GM12891 (cell line): ENCODE data around the gene SSX7. TPM values are rescaled to one million over a fixed set of nuclear protein-coding genes. Genes with fewer than 3 reads are reported as not detected.
"Not testable (repeated sequence)": the region's sequence is repeated elsewhere in the genome, so short reads cannot be mapped to it uniquely, and the experiment has no call there.

Experiments used
- DNase-seq: peaks from one replicate; pipeline ENCODE4 v3.0.0; 2011; ENCODE audit warnings: low spot score; ENCODE audit not compliant: insufficient read length
- FAIRE-seq: peaks from 2 replicates; lab custom pipeline; 2011; peaks lifted over from hg19 to GRCh38; lab: Jason Lieb, UNC
- PAX5 ChIP-seq: IDR thresholded peaks from 2 replicates; pipeline ENCODE4 v1.6.1; 2011; ENCODE audit warnings: low read length, moderate library complexity, mild to moderate bottlenecking; ENCODE audit not compliant: insufficient read depth, severe bottlenecking
- POLR2A ChIP-seq: IDR thresholded peaks from 2 replicates; pipeline ENCODE4 v1.6.1; 2011; ENCODE audit warnings: low read depth, low read length, control low read depth
- POLR2AphosphoS5 ChIP-seq: IDR thresholded peaks from 2 replicates; pipeline ENCODE4 v1.6.1; 2011; ENCODE audit warnings: low read depth, low read length, control low read depth
- POU2F2 ChIP-seq: IDR thresholded peaks from 2 replicates; pipeline ENCODE4 v1.6.1; 2011; ENCODE audit warnings: low read depth, mild to moderate bottlenecking, control low read depth, low read length, moderate library complexity
- SPI1 ChIP-seq: IDR thresholded peaks from 2 replicates; pipeline ENCODE4 v1.6.1; 2011; ENCODE audit warnings: low read depth, low read length, control low read depth
- TAF1 ChIP-seq: IDR thresholded peaks from 2 replicates; pipeline ENCODE4 v1.6.1; 2011; ENCODE audit warnings: low read depth, low read length, control low read depth
- polyA plus RNA-seq: library from polyadenylated mRNA; unstranded; fragments of >200 nt; gene quantifications from one replicate; pipeline ENCODE4 v1.2.1, GENCODE V29; 2012; ENCODE audit warnings: low read depth, missing spikeins, inconsistent platforms; ENCODE audit not compliant: missing spikeins

The SSX7 gene
- polyA plus RNA-seq, result not detected

GRCh38 chrX:52654800-52655199 is at the start of gene SSX7:
Gene SSX7, minus strand, starts transcription at chrX:52654900. Its CDS starts 1,428 bp downstream, at chrX:52653472.
- not testable (repeated sequence) for DNase-seq, FAIRE-seq

DNA sequence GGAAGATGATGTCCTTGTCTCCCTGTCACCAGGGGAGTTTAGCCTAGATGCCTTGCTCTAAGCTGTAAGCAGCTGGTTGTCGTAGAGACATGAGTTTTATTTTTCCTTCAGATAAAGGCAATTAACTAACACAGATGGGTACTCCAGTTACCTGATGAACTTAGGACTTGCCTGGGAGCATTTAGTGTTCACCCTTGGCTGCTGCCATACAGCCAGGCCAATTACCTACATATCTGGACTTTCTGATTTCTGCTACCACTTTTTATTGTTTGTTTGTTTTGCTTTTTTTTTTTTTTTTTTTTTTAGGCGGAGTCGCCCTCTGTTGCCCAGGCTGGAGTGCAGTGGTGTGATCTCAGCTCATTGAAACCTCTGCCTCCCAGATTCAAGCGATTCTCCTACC is 37.3 kb upstream of the SSX7 start:
- DNase-seq, FAIRE-seq: not testable (repeated sequence)

DNA sequence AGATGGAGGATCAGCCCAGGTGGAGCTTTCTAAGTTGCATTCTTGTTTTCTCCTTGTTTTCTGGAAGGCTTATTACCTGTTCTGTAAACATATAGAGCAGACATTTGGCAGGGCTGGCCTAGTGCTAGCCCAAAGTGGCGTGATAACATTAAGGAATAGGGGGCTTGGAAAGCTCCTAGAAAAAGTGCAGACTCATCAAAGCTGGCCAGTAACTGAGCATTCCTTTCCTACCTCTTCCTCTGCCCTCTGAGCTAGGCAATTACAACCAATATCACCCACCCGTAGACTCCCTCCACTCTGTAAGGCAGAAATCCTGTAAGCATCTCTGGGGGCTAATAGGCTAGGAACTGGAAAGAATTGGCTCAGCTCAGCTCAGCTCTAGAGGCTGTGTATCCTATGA is 7.5 kb upstream of the SSX7 start:
- not testable (repeated sequence) for DNase-seq, FAIRE-seq

GRCh38 chrX:52655475-52655874 is 775 bp upstream of the SSX7 start:
- not testable (repeated sequence) for FAIRE-seq, DNase-seq

DNA sequence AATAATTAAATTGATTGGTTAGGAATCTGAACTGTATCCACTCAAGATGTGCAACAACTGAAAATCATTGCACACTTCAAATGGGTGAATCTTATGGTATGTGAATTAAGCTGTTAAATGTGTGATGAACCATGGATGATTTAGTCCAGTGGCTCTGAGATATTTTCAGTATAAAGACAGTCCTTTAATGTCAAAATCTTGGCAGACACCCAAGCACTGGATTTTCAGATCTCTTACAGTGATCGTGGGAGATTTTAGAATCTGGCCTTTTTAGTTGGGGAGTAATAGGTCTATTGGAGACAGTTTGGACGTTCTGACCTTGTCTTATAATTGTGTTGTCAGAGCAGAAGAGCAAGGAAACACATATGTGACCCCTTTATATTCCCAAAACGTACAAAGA is 4.0 kb downstream of the SSX7 start:
- FAIRE-seq, DNase-seq: not testable (repeated sequence)

GRCh38 chrX:52648956-52649355 is 5.7 kb downstream of the SSX7 start:
- not testable (repeated sequence) for FAIRE-seq, DNase-seq

GRCh38 chrX:52628483-52628882 is 26.2 kb downstream of the SSX7 start:
- FAIRE-seq, DNase-seq: not testable (repeated sequence)

- FAIRE-seq, result not testable (repeated sequence)
Observed at GRCh38 chrX:52620661-52621060, 34.0 kb downstream of the SSX7 start.

GRCh38 chrX:52608961-52609360 is 45.7 kb downstream of the SSX7 start:
- FAIRE-seq (no peak), DNase-seq (no peak)
- TF ChIP-seq POLR2AphosphoS5, result no peak
- no peak for TF ChIP-seq SPI1
- TF ChIP-seq POU2F2, result no peak
- no peak for TF ChIP-seq PAX5
- TF ChIP-seq TAF1, result no peak
- TF ChIP-seq POLR2A, result no peak

More at GRCh38 chrX:52620661-52621060, 34.0 kb downstream of the SSX7 start:
- not testable (repeated sequence) for DNase-seq

DNA sequence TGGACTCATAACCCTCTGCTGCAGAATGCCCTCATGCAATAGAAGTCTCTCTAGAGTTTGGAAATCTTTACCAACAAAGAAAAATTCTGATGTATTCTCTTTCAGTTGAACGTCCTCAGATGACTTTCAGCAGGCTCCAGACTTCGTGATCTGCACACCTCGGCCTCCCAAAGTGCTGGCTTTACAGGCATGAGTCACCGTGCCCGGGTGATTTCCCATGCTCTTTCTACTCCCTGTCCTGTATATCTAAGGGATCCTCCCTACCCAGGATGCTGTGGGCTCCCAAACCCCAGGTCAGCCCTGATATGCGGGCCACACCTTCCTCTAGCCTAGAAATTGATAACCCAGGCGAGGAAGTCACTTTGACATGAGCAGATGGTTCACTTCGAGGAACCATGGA is 51.5 kb downstream of the SSX7 start:
- not testable (repeated sequence) for FAIRE-seq, DNase-seq

GRCh38 chrX:52598886-52599285 is 55.8 kb downstream of the SSX7 start:
- FAIRE-seq (no peak), DNase-seq (no peak)
- TF ChIP-seq TAF1, result no peak

DNA sequence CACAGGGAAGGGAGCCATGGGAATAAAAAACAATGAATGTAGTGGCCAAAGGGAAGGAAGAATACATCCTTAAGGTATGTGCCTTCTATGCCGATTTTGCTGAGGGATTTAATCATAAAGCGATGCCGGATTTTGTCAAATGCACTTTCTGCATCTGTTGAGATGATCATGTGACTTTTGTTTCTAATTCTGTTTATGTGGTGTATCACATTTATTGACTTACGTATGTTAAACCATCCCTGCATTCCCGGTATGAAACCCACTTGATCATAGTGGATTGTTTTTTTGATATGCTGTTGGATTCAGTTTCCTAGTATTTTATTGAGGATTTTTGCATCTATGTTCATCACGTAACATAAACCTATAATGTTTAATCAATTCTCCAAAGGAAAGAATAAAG is 60.0 kb downstream of the SSX7 start:
- no peak for FAIRE-seq
- no peak for DNase-seq
- no peak for TF ChIP-seq TAF1
- TF ChIP-seq SPI1, result no peak
- TF ChIP-seq POU2F2, result no peak
- no peak for TF ChIP-seq POLR2A
- no peak for TF ChIP-seq PAX5
- TF ChIP-seq POLR2AphosphoS5, result no peak
